ENCODE measurements around the gene TSPEAR.
"Not testable (repeated sequence)": the region's sequence is repeated elsewhere in the genome, so short reads cannot be mapped to it uniquely, and the experiment has no call there.

Gene TSPEAR

GRCh38 chr21:44558695-44559094 lies 152.7 kb downstream of the TSPEAR start, which contains the start of gene KRTAP10-3:
KRTAP10-3 (minus strand) TSS chr21:44558795; CDS start chr21:44558715, 80 bp downstream.
- DNase-seq (ENCODE audit: low read depth) = no peak
- H3K4me3 ChIP-seq (ENCODE audit: low read depth, low read length) = no peak within 1 kb of the TSS
- TF ChIP-seq CTCF (IDR thresholded peaks at IDR 0.05; ENCODE audit: control insufficient read depth, extremely low read depth, insufficient read depth) = no peak

DNA sequence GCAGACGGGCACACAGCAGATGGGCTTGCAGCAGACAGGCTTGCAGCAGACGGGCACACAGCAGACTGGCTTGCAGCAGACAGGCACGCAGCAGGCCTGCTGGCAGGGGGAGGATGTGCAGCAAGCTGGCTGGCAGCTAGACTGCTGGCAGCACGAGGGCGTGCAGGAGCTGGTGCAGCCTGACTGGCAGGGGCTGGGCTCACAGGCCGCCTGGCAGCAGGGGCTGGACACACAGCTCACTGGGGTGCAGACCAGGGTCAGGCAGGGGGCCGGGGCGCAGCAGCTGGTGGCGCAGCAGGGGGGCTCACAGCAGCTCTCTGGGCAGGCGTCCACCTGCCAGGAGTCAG lies 153.1 kb downstream of the TSPEAR start:
- not testable (repeated sequence) for H3K4me3 ChIP-seq (ENCODE audit: low read depth, low read length); DNase-seq (ENCODE audit: low read depth)

- H3K4me3 ChIP-seq (ENCODE audit: low read depth, low read length) = no peak overlapping the region
- TF ChIP-seq CTCF (IDR thresholded peaks at IDR 0.05; ENCODE audit: control insufficient read depth, extremely low read depth, insufficient read depth) = no peak
- DNase-seq (ENCODE audit: low read depth) = no peak
Observed at GRCh38 chr21:44557491-44558328, 153.7 kb downstream of the TSPEAR start.

DNA sequence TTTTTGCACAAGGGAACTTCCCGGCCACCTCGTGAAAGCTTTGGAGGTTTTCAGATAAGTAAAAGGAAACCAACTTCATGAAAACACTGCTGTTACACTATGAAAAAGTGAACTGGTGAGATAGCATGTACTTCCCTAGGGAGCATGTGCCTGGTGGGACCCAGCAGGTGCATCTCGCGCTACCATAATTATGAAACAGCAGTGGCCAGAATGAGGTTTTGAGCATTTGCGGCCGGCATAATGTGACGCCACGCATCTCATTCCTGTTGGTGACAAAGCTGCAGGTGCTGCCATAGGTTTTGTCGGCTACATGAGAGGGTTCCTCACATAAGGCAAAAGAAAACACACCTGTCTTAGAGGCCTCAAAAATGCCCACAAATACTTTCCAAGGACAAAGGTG lies 154.5 kb downstream of the TSPEAR start:
- H3K4me3 ChIP-seq (ENCODE audit: low read depth, low read length) = no peak overlapping the region
- no peak for DNase-seq (ENCODE audit: low read depth)
- no peak for TF ChIP-seq CTCF (IDR thresholded peaks at IDR 0.05; ENCODE audit: control insufficient read depth, extremely low read depth, insufficient read depth)

DNA sequence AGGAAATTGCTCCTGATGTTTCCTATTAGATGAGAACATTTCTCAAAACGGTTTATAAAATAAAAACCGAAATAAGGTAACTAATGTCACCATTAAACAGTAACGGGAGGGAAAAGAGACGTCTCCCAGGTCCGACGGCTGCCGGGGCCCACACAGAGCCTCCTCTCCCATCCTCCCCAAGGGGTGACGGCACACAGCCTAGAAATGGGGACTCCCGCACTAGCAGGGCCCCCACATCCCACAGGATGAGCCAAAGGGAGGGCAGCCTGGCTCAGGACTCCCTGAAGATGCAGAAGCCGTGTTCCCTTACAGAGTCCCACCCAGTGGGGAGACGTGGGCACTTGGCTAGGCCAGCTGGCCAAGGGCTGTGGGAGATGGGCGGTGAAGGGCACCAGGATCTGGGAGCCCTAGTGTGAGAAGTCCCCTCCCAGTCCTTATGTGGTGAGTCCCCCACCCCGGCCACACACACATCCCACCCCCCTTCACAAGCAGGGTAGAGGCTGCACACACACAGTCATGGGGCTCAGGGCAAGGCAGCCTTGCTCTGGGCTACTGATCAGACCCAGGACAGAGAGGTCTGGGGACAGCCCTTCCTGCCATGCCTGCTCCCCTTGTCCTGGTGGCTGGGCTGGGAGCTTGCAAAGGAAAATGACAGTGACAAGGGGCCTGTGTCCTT lies 156.0 kb downstream of the TSPEAR start:
- H3K4me3 ChIP-seq (ENCODE audit: low read depth, low read length) = no peak overlapping the region
- no peak for TF ChIP-seq CTCF (IDR thresholded peaks at IDR 0.05; ENCODE audit: control insufficient read depth, extremely low read depth, insufficient read depth)
- no peak for DNase-seq (ENCODE audit: low read depth)

DNA sequence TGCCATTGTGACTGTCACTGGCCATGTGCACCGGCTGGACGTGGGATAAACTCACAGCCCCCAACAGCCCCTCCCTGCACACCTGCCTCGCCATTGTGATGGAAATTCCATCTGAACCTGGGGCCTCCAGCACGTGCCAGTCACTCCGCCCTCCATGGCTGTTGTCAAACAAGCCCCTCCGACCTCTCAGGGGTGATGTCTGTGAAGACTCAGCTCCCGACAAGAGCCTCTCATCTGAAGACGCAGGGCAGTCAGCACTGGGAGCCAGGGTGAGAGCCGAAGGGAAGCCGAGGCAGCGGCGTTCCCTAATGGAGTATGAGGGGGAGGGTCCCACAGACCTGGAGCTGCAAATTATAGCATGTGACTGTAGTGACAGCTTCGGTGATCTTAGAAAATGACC lies 158.7 kb downstream of the TSPEAR start:
- DNase-seq (ENCODE audit: low read depth) = no peak
- no peak overlapping the region for H3K4me3 ChIP-seq (ENCODE audit: low read depth, low read length)
- TF ChIP-seq CTCF (IDR thresholded peaks at IDR 0.05; ENCODE audit: control insufficient read depth, extremely low read depth, insufficient read depth) = no peak

GRCh38 chr21:44552136-44552535 lies 159.2 kb downstream of the TSPEAR start:
- TF ChIP-seq CTCF (IDR thresholded peaks at IDR 0.05; ENCODE audit: control insufficient read depth, extremely low read depth, insufficient read depth) = no peak
- DNase-seq (ENCODE audit: low read depth) = no peak
- H3K4me3 ChIP-seq (ENCODE audit: low read depth, low read length) = no peak overlapping the region

Measured in LNCaP clone FGC (cell line).